Activated CD4-positive, alpha-beta T cell treated with anti-CD3 and anti-CD28 coated beads, Interleukin-2, amount 10 ng/mL, durations not matched to agents 7 days and 5 days (primary cell): Measurements from ENCODE around the gene TRIM3. TPM values are rescaled to one million over a fixed set of nuclear protein-coding genes. Genes with fewer than 3 reads are reported as not detected.

Source experiments
- CTCF ChIA-PET: fragments of 350-600 bp; sonication (Branson Sonifier 250); formaldehyde crosslinking; loops from one replicate; lab custom pipeline; 2021; ENCODE audit warnings: antibody characterized with exemption; lab: Charles Lee
- POLR2A ChIA-PET: fragments of 350-600 bp; sonication (Branson Sonifier 250); formaldehyde crosslinking; loops from one replicate; lab custom pipeline; 2021; ENCODE audit warnings: antibody characterized with exemption; lab: Charles Lee
- DNase-seq: peaks from one replicate; pipeline ENCODE4 v3.0.0-alpha.2; 2020
- H3K27ac Mint-ChIP-seq: one replicate; pipeline ENCODE4 v1.8.0; 2021; ENCODE audit warnings: mild to moderate bottlenecking, moderate library complexity, mixed read lengths
- H3K27me3 Mint-ChIP-seq: one replicate; pipeline ENCODE4 v1.8.0; 2021; ENCODE audit warnings: mixed read lengths
- H3K36me3 Mint-ChIP-seq: one replicate; pipeline ENCODE4 v1.8.0; 2021; ENCODE audit warnings: low read depth, mixed read lengths
- H3K4me1 Mint-ChIP-seq: one replicate; pipeline ENCODE4 v1.8.0; 2021; ENCODE audit warnings: mixed read lengths
- H3K4me3 Mint-ChIP-seq: one replicate; pipeline ENCODE4 v1.8.0; 2021; ENCODE audit warnings: mild to moderate bottlenecking, moderate library complexity, mixed read lengths
- H3K9me3 Mint-ChIP-seq: one replicate; pipeline ENCODE4 v1.8.0; 2021; ENCODE audit warnings: mixed read lengths
- total RNA-seq, 2 experiments: library from RNA; stranded (reverse); gene quantifications; one replicate each; pipeline ENCODE4 v1.2.3, GENCODE V29; 2021

Gene TRIM3
- total RNA-seq, 2 experiments from 2014 or later = 6.8 to 8.4 TPM

- Mint-ChIP-seq H3K4me1 (peaks cover 7% of the 10 kb centered on the region), H3K36me3 (no peaks in the 10 kb centered on the region), H3K27me3 (peaks cover 45% of the 10 kb centered on the region), H3K4me3 (no peak overlapping the region), H3K9me3 (no peaks in the 10 kb centered on the region), H3K27ac (no peak overlapping the region)
- ChIA-PET CTCF (interaction anchor here (1.4 to 2.8 kb wide), 4 partner anchors 9 to 48 kb away, joined by 3 to 12 read pairs (median 6); no protein-coding TSS in a partner anchor), POLR2A (no interaction called here)
- no peak for DNase-seq
Observed at GRCh38 chr11:6420677-6421076, 53.1 kb downstream of the TRIM3 start.

- H3K36me3 Mint-ChIP-seq = no peaks in the 10 kb centered on the region
- H3K4me1 Mint-ChIP-seq = peaks cover 7% of the 10 kb centered on the region
- H3K27me3 Mint-ChIP-seq = peaks cover 32% of the 10 kb centered on the region
- H3K9me3 Mint-ChIP-seq = no peaks in the 10 kb centered on the region
- ChIA-PET CTCF (interaction anchor here (0.6 to 1.9 kb wide), 10 partner anchors 9 to 1781 kb away, joined by 3 to 12 read pairs (median 4); partner anchors contain the start of genes HPX and SMPD1), POLR2A (interaction anchor here (0.6 to 1.4 kb wide), 2 partner anchors 16 to 25 kb away, joined by 3 to 11 read pairs; no protein-coding TSS in a partner anchor)
- H3K27ac Mint-ChIP-seq = peak within 1 kb of the TSS; percentile 63
- peak within 1 kb of the TSS; percentile 76 for H3K4me3 Mint-ChIP-seq
- peak; percentile 64 for DNase-seq
Observed at GRCh38 chr11:6419009-6419631, 54.6 kb downstream of the TRIM3 start, which contains the start of gene APBB1. Gene APBB1 (minus strand): TSS chr11:6419094. CDS start chr11:6411347, 7,747 bp downstream.

- peaks cover 7% of the 10 kb centered on the region for H3K4me1 Mint-ChIP-seq
- peaks cover 27% of the 10 kb centered on the region for H3K27me3 Mint-ChIP-seq
- DNase-seq = no peak
- ChIA-PET POLR2A (interaction anchor here (0.6 to 1.4 kb wide), 2 partner anchors 16 to 25 kb away, joined by 3 to 11 read pairs; no protein-coding TSS in a partner anchor), CTCF (interaction anchor here (0.6 to 1.7 kb wide), 10 partner anchors 9 to 1782 kb away, joined by 3 to 5 read pairs (median 4); partner anchors contain the start of genes HPX and SMPD1)
- H3K27ac Mint-ChIP-seq = no peak overlapping the region
- H3K36me3 Mint-ChIP-seq = no peaks in the 10 kb centered on the region
- H3K9me3 Mint-ChIP-seq = no peaks in the 10 kb centered on the region
- H3K4me3 Mint-ChIP-seq = no peak overlapping the region
Observed at GRCh38 chr11:6418557-6419008, 55.2 kb downstream of the TRIM3 start.

GRCh38 chr11:6417907-6418556, 55.7 kb downstream of the TRIM3 start:
- no peak overlapping the region for H3K27ac Mint-ChIP-seq
- no peaks in the 10 kb centered on the region for H3K36me3 Mint-ChIP-seq
- POLR2A ChIA-PET = no interaction called here
- no peak for DNase-seq
- no peaks in the 10 kb centered on the region for H3K9me3 Mint-ChIP-seq
- H3K4me3 Mint-ChIP-seq = no peak overlapping the region
- CTCF ChIA-PET = interaction anchor here (0.6 to 1.7 kb wide), 14 partner anchors 8 to 1782 kb away, joined by 3 to 6 read pairs (median 4); partner anchors contain the start of genes HPX and SMPD1
- H3K4me1 Mint-ChIP-seq = peaks cover 11% of the 10 kb centered on the region
- peaks cover 21% of the 10 kb centered on the region for H3K27me3 Mint-ChIP-seq

GRCh38 chr11:6415797-6416196, 57.9 kb downstream of the TRIM3 start:
- Mint-ChIP-seq H3K9me3 (no peaks in the 10 kb centered on the region), H3K27ac (no peak overlapping the region), H3K4me3 (no peak overlapping the region), H3K27me3 (peaks cover 5% of the 10 kb centered on the region), H3K4me1 (peaks cover 16% of the 10 kb centered on the region), H3K36me3 (peaks cover 5% of the 10 kb centered on the region)
- ChIA-PET CTCF (interaction anchor here (1.1 kb wide), 1 partner anchor 10 kb away, joined by 3 read pairs; no protein-coding TSS in a partner anchor), POLR2A (no interaction called here)
- no peak for DNase-seq

GRCh38 chr11:6414874-6415328, 58.8 kb downstream of the TRIM3 start:
- Mint-ChIP-seq H3K27me3 (peaks cover 3% of the 10 kb centered on the region), H3K4me1 (peaks cover 14% of the 10 kb centered on the region), H3K27ac (no peak overlapping the region), H3K36me3 (peaks cover 9% of the 10 kb centered on the region), H3K4me3 (no peak overlapping the region), H3K9me3 (no peaks in the 10 kb centered on the region)
- ChIA-PET POLR2A (no interaction called here), CTCF (interaction anchor here (0.8 to 1.8 kb wide), 3 partner anchors 12 to 253 kb away, joined by 3 to 5 read pairs (median 3); no protein-coding TSS in a partner anchor)
- peak; percentile 27 for DNase-seq

GRCh38 chr11:6413791-6414201, 59.9 kb downstream of the TRIM3 start:
- no peaks in the 10 kb centered on the region for H3K9me3 Mint-ChIP-seq
- peak; percentile 69 for DNase-seq
- ChIA-PET CTCF (interaction anchor here (0.9 to 1.8 kb wide), 6 partner anchors 9 to 37 kb away, joined by 4 to 7 read pairs (median 4); no protein-coding TSS in a partner anchor), POLR2A (interaction anchor here (1.2 kb wide), 1 partner anchor 24 kb away, joined by 3 read pairs; the partner anchor contains the start of gene SMPD1)
- H3K27ac Mint-ChIP-seq = no peak overlapping the region
- H3K36me3 Mint-ChIP-seq = peaks cover 18% of the 10 kb centered on the region
- peaks cover 14% of the 10 kb centered on the region for H3K4me1 Mint-ChIP-seq
- H3K27me3 Mint-ChIP-seq = no peaks in the 10 kb centered on the region
- no peak overlapping the region for H3K4me3 Mint-ChIP-seq

GRCh38 chr11:6411594-6412031, 62.1 kb downstream of the TRIM3 start:
- peaks cover 27% of the 10 kb centered on the region for H3K4me1 Mint-ChIP-seq
- CTCF ChIA-PET = interaction anchor here (1.1 to 1.9 kb wide), 5 partner anchors 9 to 32 kb away, joined by 3 to 9 read pairs (median 4); no protein-coding TSS in a partner anchor

GRCh38 chr11:6410695-6411430, 62.9 kb downstream of the TRIM3 start:
- POLR2A ChIA-PET = no interaction called here

More at GRCh38 chr11:6411594-6412031, 62.1 kb downstream of the TRIM3 start:
- no peak for DNase-seq
- Mint-ChIP-seq H3K27ac (no peak overlapping the region), H3K27me3 (no peaks in the 10 kb centered on the region), H3K9me3 (no peaks in the 10 kb centered on the region), H3K4me3 (no peak overlapping the region), H3K36me3 (peaks cover 21% of the 10 kb centered on the region)
- POLR2A ChIA-PET = no interaction called here

GRCh38 chr11:6406370-6406769, 67.4 kb downstream of the TRIM3 start:
- Mint-ChIP-seq H3K4me3 (no peak overlapping the region), H3K27ac (peak overlapping the region; percentile 1), H3K27me3 (no peaks in the 10 kb centered on the region), H3K4me1 (peaks cover 65% of the 10 kb centered on the region), H3K36me3 (peaks cover 36% of the 10 kb centered on the region), H3K9me3 (no peaks in the 10 kb centered on the region)
- DNase-seq = no peak
- CTCF ChIA-PET = interaction anchor here (1.0 to 1.5 kb wide), 6 partner anchors 10 to 69 kb away, joined by 3 to 5 read pairs (median 4); no protein-coding TSS in a partner anchor
- POLR2A ChIA-PET = no interaction called here

More at GRCh38 chr11:6410695-6411430, 62.9 kb downstream of the TRIM3 start:
- Mint-ChIP-seq H3K4me1 (peaks cover 34% of the 10 kb centered on the region), H3K27me3 (no peaks in the 10 kb centered on the region), H3K4me3 (no peak overlapping the region), H3K9me3 (no peaks in the 10 kb centered on the region), H3K27ac (no peak overlapping the region), H3K36me3 (peaks cover 24% of the 10 kb centered on the region)
- DNase-seq = no peak
- CTCF ChIA-PET = interaction anchor here (0.9 to 1.9 kb wide), 10 partner anchors 8 to 160 kb away, joined by 3 to 9 read pairs (median 5); no protein-coding TSS in a partner anchor

GRCh38 chr11:6405846-6406245, 67.9 kb downstream of the TRIM3 start:
- Mint-ChIP-seq H3K36me3 (peaks cover 39% of the 10 kb centered on the region), H3K27me3 (no peaks in the 10 kb centered on the region), H3K4me1 (peaks cover 70% of the 10 kb centered on the region), H3K9me3 (no peaks in the 10 kb centered on the region), H3K27ac (no peak overlapping the region), H3K4me3 (no peak overlapping the region)
- ChIA-PET CTCF (interaction anchor here (1.0 to 2.2 kb wide), 6 partner anchors 7 to 38 kb away, joined by 3 to 7 read pairs (median 4); no protein-coding TSS in a partner anchor), POLR2A (no interaction called here)
- no peak for DNase-seq
